ENCODE measurements around the gene LRP1-AS.

- TF ChIP-seq POLR2A (IDR thresholded peaks at IDR 0.05; ENCODE audit: low read depth) (no peak), CTCF (IDR thresholded peaks at IDR 0.05) (no peak), EP300 (IDR thresholded peaks at IDR 0.05) (no peak), POLR2AphosphoS5 (IDR thresholded peaks at IDR 0.05) (no peak)
These were observed 5.3 kb downstream of the LRP1-AS start for GRCh38 chr12:57142121-57142520.
